Neutrophil (primary cell): ENCODE data around the gene GRM8.

Experiments used
- H3K27ac ChIP-seq: fragments of 200-600 bp; sonication (generic); 2 replicates; pipeline ENCODE4 v1.5.1; 2016; ENCODE audit warnings: mild to moderate bottlenecking, moderate library complexity
- H3K27me3 ChIP-seq: fragments of 200-600 bp; sonication (generic); 2 replicates; pipeline ENCODE4 v1.6.0; 2016; ENCODE audit warnings: mild to moderate bottlenecking
- H3K36me3 ChIP-seq: fragments of 200-600 bp; sonication (generic); 2 replicates; pipeline ENCODE4 v1.5.1; 2017
- H3K4me1 ChIP-seq, 2 experiments: fragments of 200-600 bp in 1 of 2; sonication (generic) in 1 of 2; 1 replicate in 1 of 2; 2 replicates in 1 of 2; pipeline versions ENCODE4 v1.5.1 to v1.6.1; 2013 to 2016; ENCODE audit warnings: low read depth in 1 of 2, low read length in 1 of 2, mild to moderate bottlenecking in 1 of 2, moderate library complexity in 1 of 2; ENCODE audit not compliant: control insufficient read depth in 1 of 2, insufficient read depth in 1 of 2
- H3K4me3 ChIP-seq, 2 experiments: fragments of 200-600 bp in 1 of 2; sonication (generic) in 1 of 2; 1 replicate in 1 of 2; 2 replicates in 1 of 2; pipeline ENCODE4 v1.5.1; 2013 to 2016; ENCODE audit warnings: low read depth in 1 of 2, low read length in 1 of 2, mild to moderate bottlenecking in 1 of 2, moderate library complexity in 1 of 2
- H3K9me3 ChIP-seq: fragments of 200-600 bp; sonication (generic); 2 replicates; pipeline ENCODE4 v1.5.1; 2016
- TF ChIP-seq, protein P1 (sequence below): fragments of 200-600 bp; sonication (generic); IDR thresholded peaks from 2 replicates; pipeline ENCODE4 v1.5.1; 2016; ENCODE audit warnings: antibody characterized with exemption

The GRM8 gene

DNA sequence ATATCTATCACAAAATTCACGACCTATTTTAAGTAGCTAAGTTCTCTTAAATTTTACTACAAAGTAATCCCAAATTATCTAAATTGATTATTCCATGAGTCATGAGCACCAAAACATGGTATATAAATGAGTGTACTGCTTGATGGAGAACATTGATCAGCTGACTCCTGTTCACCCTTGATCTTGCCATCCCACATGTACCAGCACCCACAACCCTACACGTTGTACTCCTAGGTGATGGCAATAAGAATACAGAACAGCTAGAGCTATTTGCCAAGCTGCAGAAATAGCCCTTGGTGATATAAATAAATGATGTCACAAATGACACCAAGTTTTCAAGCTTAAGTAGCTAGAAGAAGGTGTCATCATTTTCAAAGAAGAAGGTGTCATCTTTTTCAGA is 235.5 kb downstream of the GRM8 start:
- Histone ChIP-seq H3K4me3 (no peak overlapping the region), H3K27ac (no peak overlapping the region), H3K27me3 (no peaks in the 10 kb centered on the region), H3K4me1 (no peaks in the 10 kb centered on the region), H3K36me3 (no peaks in the 10 kb centered on the region), H3K9me3 (no peaks in the 10 kb centered on the region)
- TF ChIP-seq, protein P1, sequence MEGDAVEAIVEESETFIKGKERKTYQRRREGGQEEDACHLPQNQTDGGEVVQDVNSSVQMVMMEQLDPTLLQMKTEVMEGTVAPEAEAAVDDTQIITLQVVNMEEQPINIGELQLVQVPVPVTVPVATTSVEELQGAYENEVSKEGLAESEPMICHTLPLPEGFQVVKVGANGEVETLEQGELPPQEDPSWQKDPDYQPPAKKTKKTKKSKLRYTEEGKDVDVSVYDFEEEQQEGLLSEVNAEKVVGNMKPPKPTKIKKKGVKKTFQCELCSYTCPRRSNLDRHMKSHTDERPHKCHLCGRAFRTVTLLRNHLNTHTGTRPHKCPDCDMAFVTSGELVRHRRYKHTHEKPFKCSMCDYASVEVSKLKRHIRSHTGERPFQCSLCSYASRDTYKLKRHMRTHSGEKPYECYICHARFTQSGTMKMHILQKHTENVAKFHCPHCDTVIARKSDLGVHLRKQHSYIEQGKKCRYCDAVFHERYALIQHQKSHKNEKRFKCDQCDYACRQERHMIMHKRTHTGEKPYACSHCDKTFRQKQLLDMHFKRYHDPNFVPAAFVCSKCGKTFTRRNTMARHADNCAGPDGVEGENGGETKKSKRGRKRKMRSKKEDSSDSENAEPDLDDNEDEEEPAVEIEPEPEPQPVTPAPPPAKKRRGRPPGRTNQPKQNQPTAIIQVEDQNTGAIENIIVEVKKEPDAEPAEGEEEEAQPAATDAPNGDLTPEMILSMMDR: no peak

DNA sequence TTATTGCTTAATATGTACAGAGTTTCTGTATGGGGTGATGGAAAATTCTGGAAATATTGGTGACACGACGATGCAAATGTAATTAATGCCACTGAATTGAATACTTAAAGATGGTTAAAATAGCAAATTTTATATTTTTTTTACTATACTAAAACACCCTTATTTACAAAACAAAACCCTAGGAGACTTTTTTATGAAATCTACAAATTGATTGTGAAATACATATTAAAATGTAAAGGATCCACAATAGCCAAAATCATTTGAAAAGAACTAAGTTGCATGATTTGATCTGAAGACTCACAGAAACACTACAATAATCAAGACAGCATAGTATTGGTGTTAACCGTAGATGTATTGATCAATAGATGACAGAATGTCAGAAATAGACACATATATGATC is 252.0 kb downstream of the GRM8 start:
- Histone ChIP-seq H3K4me3 (no peak overlapping the region), H3K36me3 (no peaks in the 10 kb centered on the region), H3K27ac (no peak overlapping the region), H3K27me3 (no peaks in the 10 kb centered on the region), H3K4me1 (no peaks in the 10 kb centered on the region), H3K9me3 (no peaks in the 10 kb centered on the region)
- TF ChIP-seq, protein P1: no peak

DNA sequence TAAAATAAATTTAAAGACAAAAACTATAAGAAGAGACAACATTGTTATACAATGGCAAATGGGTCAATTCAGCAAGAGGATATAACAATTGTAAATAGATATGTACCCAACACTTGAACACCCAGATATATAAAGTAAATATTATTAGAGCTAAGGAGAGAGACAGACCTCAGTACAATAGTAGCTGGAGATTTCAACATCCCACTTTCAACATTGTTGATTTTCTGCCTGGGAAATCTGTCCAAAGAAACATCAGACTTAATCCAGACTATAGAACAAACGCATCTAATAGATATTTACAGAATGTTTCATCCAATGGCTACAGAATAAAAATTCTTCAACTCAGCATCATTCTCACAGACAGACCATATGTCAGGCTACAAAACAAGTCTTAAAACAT is 256.1 kb downstream of the GRM8 start:
- H3K27ac ChIP-seq: no peak overlapping the region
- no peaks in the 10 kb centered on the region for H3K9me3 ChIP-seq
- H3K4me3 ChIP-seq: no peak overlapping the region
- H3K27me3 ChIP-seq: no peaks in the 10 kb centered on the region
- H3K36me3 ChIP-seq: no peaks in the 10 kb centered on the region
- TF ChIP-seq, protein P1: no peak
- no peaks in the 10 kb centered on the region for H3K4me1 ChIP-seq

DNA sequence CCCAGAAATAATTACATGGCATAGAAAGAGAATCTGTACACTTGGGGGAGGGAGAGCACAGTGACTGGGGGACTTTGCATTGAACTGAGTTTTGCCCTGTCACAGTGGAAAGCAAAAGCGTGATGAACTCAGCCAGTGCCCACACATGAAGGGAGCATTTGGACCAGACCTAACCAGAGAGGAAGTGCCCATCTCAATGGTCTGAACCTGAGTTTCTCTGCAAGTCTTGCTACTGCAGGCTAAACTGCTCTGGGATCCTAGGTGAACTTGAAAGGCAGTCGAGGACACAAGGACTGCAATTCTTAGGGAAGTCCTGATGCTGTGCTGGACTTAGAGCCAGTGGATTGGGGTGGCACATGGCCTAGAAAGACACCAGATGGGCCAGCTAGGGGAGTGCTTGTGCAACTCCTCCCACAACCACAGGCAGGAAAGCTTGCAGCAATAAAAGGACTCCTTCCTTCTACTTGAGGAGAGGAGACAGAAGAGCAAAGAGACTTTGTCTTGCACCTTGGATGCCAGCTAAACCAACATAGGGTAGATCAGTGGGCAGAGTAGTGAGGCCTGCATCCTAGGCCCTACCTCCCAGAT is 259.0 kb downstream of the GRM8 start:
- Histone ChIP-seq H3K9me3 (no peaks in the 10 kb centered on the region), H3K27ac (no peak overlapping the region), H3K4me3 (no peak overlapping the region), H3K36me3 (no peaks in the 10 kb centered on the region), H3K27me3 (no peaks in the 10 kb centered on the region), H3K4me1 (no peaks in the 10 kb centered on the region)
- TF ChIP-seq, protein P1: no peak

DNA sequence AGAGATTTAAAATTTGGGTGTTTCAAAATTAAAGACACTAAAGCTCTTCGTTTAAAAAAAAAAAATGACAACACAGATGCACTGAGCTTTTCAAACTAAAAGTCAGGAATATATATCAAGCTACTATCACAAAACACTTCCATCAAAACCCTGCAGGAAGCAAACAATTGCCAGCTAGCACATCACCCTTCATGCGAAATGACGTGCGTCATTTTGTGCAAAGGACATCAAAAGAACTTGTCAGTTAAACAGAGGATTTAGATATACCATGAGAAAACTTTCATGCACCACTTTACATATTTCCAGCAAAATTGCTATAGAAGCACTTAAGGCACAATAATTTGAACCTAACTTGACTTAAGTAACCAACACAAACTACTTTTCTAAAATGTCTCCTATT is 264.7 kb downstream of the GRM8 start:
- Histone ChIP-seq H3K4me3 (no peak overlapping the region), H3K27ac (no peak overlapping the region), H3K4me1 (no peaks in the 10 kb centered on the region), H3K9me3 (no peaks in the 10 kb centered on the region), H3K36me3 (no peaks in the 10 kb centered on the region), H3K27me3 (no peaks in the 10 kb centered on the region)
- TF ChIP-seq, protein P1: no peak

DNA sequence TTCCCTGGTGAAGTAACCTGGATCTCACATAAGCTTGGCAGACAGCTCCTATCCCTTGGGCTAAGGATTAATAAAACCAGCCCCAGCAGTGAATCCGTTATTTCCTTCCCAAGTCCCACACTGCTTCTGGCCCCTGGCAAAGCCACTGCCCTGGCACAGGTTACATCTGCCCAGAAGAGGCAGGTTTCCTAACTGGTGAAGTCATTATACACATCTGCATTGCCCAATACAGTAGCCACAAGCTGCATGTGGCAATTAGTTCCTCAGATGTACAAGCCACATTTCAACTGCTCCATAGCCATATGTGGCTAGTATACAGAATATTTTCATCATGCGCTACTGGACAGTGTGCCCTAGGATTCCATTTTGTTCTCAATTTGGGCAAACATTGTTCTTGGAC is 273.0 kb downstream of the GRM8 start:
- Histone ChIP-seq H3K4me3 (no peak overlapping the region), H3K4me1 (no peaks in the 10 kb centered on the region), H3K36me3 (no peaks in the 10 kb centered on the region), H3K9me3 (no peaks in the 10 kb centered on the region), H3K27me3 (no peaks in the 10 kb centered on the region), H3K27ac (no peak overlapping the region)
- TF ChIP-seq, protein P1: no peak
